ENCODE data around the gene TMEM8B.
"Not testable (repeated sequence)": the region's sequence is repeated elsewhere in the genome, so short reads cannot be mapped to it uniquely, and the experiment has no call there.

Gene TMEM8B

GRCh38 chr9:35863583-35863982 lies 34.6 kb downstream of the TMEM8B start:
- DNase-seq (ENCODE audit: low read depth in 2 of 2): no peak

- no peak for DNase-seq (ENCODE audit: low read depth in 2 of 2)
Measured at GRCh38 chr9:35864695-35865255, 35.7 kb downstream of the TMEM8B start.

GRCh38 chr9:35867538-35867937 lies 38.5 kb downstream of the TMEM8B start:
- no peak for DNase-seq (ENCODE audit: low read depth in 2 of 2)

GRCh38 chr9:35868933-35869332 lies 39.9 kb downstream of the TMEM8B start:
- no peak for DNase-seq (ENCODE audit: low read depth in 2 of 2)

- no peak for DNase-seq (ENCODE audit: low read depth in 2 of 2)
Measured at GRCh38 chr9:35869621-35870216, 40.7 kb downstream of the TMEM8B start.

- no peak for DNase-seq (ENCODE audit: low read depth in 2 of 2)
Measured at GRCh38 chr9:35870351-35870923, 41.4 kb downstream of the TMEM8B start, which contains the start of gene OR13J1. TSS of gene OR13J1 (minus strand) at chr9:35870401. CDS start at chr9:35870401, 0 bp downstream.

- DNase-seq (ENCODE audit: low read depth in 2 of 2): no peak
Measured at GRCh38 chr9:35871545-35871944, 42.5 kb downstream of the TMEM8B start.

GRCh38 chr9:35872505-35872904 lies 43.5 kb downstream of the TMEM8B start:
- DNase-seq (ENCODE audit: low read depth in 2 of 2): no peak

GRCh38 chr9:35882263-35882848 lies 53.3 kb downstream of the TMEM8B start:
- DNase-seq (ENCODE audit: low read depth in 2 of 2): peak; percentile 80 to 81

GRCh38 chr9:35882996-35883395 lies 54.0 kb downstream of the TMEM8B start:
- DNase-seq (ENCODE audit: low read depth in 2 of 2): no peak

GRCh38 chr9:35884908-35885307 lies 55.9 kb downstream of the TMEM8B start:
- DNase-seq (ENCODE audit: low read depth in 2 of 2): not testable (repeated sequence)

GRCh38 chr9:35891646-35892045 lies 62.6 kb downstream of the TMEM8B start:
- DNase-seq (ENCODE audit: low read depth in 2 of 2): no peak

GRCh38 chr9:35892051-35892450 lies 63.0 kb downstream of the TMEM8B start:
- no peak for DNase-seq (ENCODE audit: low read depth in 2 of 2)

- no peak for DNase-seq (ENCODE audit: low read depth in 2 of 2)
Measured at GRCh38 chr9:35896570-35896969, 67.5 kb downstream of the TMEM8B start.

GRCh38 chr9:35897376-35898099 lies 68.5 kb downstream of the TMEM8B start:
- not testable (repeated sequence) for DNase-seq (ENCODE audit: low read depth in 2 of 2)

- no peak for DNase-seq (ENCODE audit: low read depth in 2 of 2)
Measured at GRCh38 chr9:35898337-35898736, 69.3 kb downstream of the TMEM8B start.

GRCh38 chr9:35899021-35899420 lies 70.0 kb downstream of the TMEM8B start:
- no peak for DNase-seq (ENCODE audit: low read depth in 2 of 2)

GRCh38 chr9:35903049-35903448 lies 74.0 kb downstream of the TMEM8B start:
- peak in 1 of 2 donors; percentile 23 for DNase-seq (ENCODE audit: low read depth in 2 of 2)

GRCh38 chr9:35904338-35904737 lies 75.3 kb downstream of the TMEM8B start:
- no peak for DNase-seq (ENCODE audit: low read depth in 2 of 2)

GRCh38 chr9:35905051-35905781 lies 76.2 kb downstream of the TMEM8B start:
- no peak for DNase-seq (ENCODE audit: low read depth in 2 of 2)

GRCh38 chr9:35905912-35906679 lies 77.1 kb downstream of the TMEM8B start, which contains the start of gene HRCT1:
TSS of gene HRCT1 (plus strand) at chr9:35906202. CDS start at chr9:35906288, 86 bp downstream.
- DNase-seq (ENCODE audit: low read depth in 2 of 2): no peak
